Measurements from ENCODE around the gene APOBEC3B.
"Not testable (repeated sequence)": the region's sequence is repeated elsewhere in the genome, so short reads cannot be mapped to it uniquely, and the experiment has no call there.

The APOBEC3B gene

GRCh38 chr22:38956551-38956950 is 25.6 kb upstream of the APOBEC3B start:
- no peak overlapping the region for H3K4me3 ChIP-seq (ENCODE audit: low read depth, low read length)
- no peak for DNase-seq (ENCODE audit: low read depth)
- TF ChIP-seq CTCF (conservative IDR thresholded peaks at IDR 0.05; ENCODE audit: low read depth, low read length), result no peak

- no peak for DNase-seq (ENCODE audit: low read depth)
- H3K4me3 ChIP-seq (ENCODE audit: low read depth, low read length), result no peak within 1 kb of the TSS
Observed at GRCh38 chr22:38957046-38957770, 24.9 kb upstream of the APOBEC3B start, which contains the start of gene APOBEC3A. APOBEC3A (plus strand) TSS chr22:38957609; CDS start chr22:38957692, 83 bp downstream.

GRCh38 chr22:38957808-38958650 is 24.1 kb upstream of the APOBEC3B start:
- no peak overlapping the region for H3K4me3 ChIP-seq (ENCODE audit: low read depth, low read length)
- DNase-seq (ENCODE audit: low read depth), result no peak
- TF ChIP-seq CTCF (conservative IDR thresholded peaks at IDR 0.05; ENCODE audit: low read depth, low read length), result no peak

More at GRCh38 chr22:38957046-38957770, 24.9 kb upstream of the APOBEC3B start, which contains the start of gene APOBEC3A:
- TF ChIP-seq CTCF (conservative IDR thresholded peaks at IDR 0.05; ENCODE audit: low read depth, low read length), result no peak

GRCh38 chr22:38958651-38958943 is 23.6 kb upstream of the APOBEC3B start:
- not testable (repeated sequence) for DNase-seq (ENCODE audit: low read depth); H3K4me3 ChIP-seq (ENCODE audit: low read depth, low read length)

- DNase-seq (ENCODE audit: low read depth), result no peak
- TF ChIP-seq CTCF (conservative IDR thresholded peaks at IDR 0.05; ENCODE audit: low read depth, low read length), result no peak
- no peak overlapping the region for H3K4me3 ChIP-seq (ENCODE audit: low read depth, low read length)
Observed at GRCh38 chr22:38959590-38959989, 22.6 kb upstream of the APOBEC3B start.

GRCh38 chr22:38960673-38961072 is 21.5 kb upstream of the APOBEC3B start:
- DNase-seq (ENCODE audit: low read depth); H3K4me3 ChIP-seq (ENCODE audit: low read depth, low read length): not testable (repeated sequence)

- not testable (repeated sequence) for H3K4me3 ChIP-seq (ENCODE audit: low read depth, low read length); DNase-seq (ENCODE audit: low read depth)
Observed at GRCh38 chr22:38963291-38963738, 18.8 kb upstream of the APOBEC3B start.

- TF ChIP-seq CTCF (conservative IDR thresholded peaks at IDR 0.05; ENCODE audit: low read depth, low read length), result no peak
- no peak overlapping the region for H3K4me3 ChIP-seq (ENCODE audit: low read depth, low read length)
- DNase-seq (ENCODE audit: low read depth), result no peak
Observed at GRCh38 chr22:38963872-38964271, 18.3 kb upstream of the APOBEC3B start.
